Astrocyte (in vitro differentiated cells and primary cell): ENCODE measurements around the gene C22orf39.

Experiments used
- CTCF ChIP-seq: IDR thresholded peaks from 2 replicates; pipeline ENCODE4 v1.5.1; 2011; ENCODE audit warnings: low read depth, mild to moderate bottlenecking, inconsistent platforms, low read length, moderate library complexity; ENCODE audit not compliant: insufficient read depth
- EZH2 ChIP-seq: IDR thresholded peaks from 2 replicates; pipeline ENCODE4 v1.6.1; 2012; ENCODE audit warnings: mild to moderate bottlenecking, low read length, inconsistent platforms; ENCODE audit not compliant: insufficient read depth

- peak; percentile 11 for TF ChIP-seq CTCF
- TF ChIP-seq EZH2 = no peak
Observed at GRCh38 chr22:19430890-19431541, 16.5 kb downstream of the C22orf39 start.
